Lung microvascular endothelial cell (primary cell): ENCODE results near the gene AGO3. TPM values are rescaled to one million over a fixed set of nuclear protein-coding genes. Genes with fewer than 3 reads are reported as not detected.

Experiments
- DNase-seq, 2 donors: peaks; one replicate each; pipeline versions ENCODE4 v3.0.0 to v3.0.0-alpha.2; 2010; ENCODE audit warnings: low read depth in 2 of 2
- total RNA-seq: library from RNA; depleted of rRNA; stranded (reverse); fragments of >200 nt; gene quantifications from 2 replicates; pipeline ENCODE4 v1.2.1, GENCODE V29; 2014

The AGO3 gene
- total RNA-seq, 1 donor from 2014 or later, result 8.5 TPM

DNA sequence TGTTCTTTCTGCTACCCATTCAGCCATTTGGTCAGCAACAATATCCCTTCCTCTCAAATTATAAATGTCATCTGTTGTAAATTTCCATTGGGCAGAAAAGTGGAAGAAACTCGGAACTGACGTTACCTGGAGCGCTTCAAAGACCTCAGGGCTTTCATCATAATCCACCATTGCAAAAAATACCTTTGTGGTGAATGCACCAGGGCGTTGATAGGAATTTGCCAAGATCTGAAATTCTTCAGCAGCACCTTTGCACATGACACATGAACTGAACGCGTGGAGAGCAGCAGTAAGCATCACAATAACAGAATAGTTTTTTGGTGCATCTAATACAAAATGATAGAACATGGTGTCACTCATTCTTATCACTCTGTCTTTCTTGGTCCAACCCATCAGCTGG is 149.9 kb downstream of the AGO3 start:
- DNase-seq, result no peak

DNA sequence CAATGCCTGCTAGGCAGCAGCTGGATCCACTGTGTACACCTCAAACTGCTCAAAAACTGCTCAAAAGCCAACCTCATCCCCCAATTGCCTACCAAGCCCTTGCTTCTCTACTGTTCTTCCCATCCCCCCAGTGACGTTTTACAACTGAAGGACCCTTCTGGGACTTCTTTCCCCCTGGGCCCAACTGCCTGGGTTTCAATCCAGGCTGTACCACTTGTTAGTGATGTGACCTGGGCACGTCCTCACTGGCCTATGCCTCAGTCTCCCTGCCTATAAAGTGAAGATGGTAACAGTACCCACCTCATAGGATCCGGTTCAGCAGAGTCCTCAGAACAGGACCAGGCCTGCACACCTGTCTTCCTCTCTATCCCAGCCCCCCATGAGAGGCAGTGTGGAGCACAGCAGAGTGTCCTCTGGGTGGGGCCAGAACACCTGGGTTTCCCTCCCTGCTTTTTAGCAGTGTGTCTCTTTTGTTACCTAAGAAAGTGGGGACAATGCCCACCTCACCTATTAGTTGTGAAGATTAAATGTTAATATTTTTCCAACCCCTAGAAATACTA is 151.1 kb downstream of the AGO3 start:
- DNase-seq, result no peak

DNA sequence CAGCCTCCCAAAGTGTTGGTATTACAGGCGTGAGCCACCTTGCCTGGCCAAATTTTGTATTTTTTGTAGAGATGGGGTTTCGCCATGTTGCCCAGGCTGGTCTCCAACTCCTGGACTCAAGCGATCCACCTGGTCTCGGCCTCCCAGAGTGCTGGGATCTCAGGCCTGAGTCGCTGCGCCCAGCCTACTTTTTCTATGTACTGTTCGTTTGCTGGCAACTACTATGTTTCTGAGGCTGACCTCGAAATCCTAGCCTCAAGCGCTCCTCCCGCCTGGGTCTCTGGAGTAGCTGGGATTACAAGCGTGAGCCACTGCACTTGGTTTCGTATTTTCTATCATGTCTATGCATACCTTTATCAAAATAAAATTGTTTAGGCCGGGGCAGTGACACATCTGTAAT is 152.3 kb downstream of the AGO3 start:
- no peak for DNase-seq

DNA sequence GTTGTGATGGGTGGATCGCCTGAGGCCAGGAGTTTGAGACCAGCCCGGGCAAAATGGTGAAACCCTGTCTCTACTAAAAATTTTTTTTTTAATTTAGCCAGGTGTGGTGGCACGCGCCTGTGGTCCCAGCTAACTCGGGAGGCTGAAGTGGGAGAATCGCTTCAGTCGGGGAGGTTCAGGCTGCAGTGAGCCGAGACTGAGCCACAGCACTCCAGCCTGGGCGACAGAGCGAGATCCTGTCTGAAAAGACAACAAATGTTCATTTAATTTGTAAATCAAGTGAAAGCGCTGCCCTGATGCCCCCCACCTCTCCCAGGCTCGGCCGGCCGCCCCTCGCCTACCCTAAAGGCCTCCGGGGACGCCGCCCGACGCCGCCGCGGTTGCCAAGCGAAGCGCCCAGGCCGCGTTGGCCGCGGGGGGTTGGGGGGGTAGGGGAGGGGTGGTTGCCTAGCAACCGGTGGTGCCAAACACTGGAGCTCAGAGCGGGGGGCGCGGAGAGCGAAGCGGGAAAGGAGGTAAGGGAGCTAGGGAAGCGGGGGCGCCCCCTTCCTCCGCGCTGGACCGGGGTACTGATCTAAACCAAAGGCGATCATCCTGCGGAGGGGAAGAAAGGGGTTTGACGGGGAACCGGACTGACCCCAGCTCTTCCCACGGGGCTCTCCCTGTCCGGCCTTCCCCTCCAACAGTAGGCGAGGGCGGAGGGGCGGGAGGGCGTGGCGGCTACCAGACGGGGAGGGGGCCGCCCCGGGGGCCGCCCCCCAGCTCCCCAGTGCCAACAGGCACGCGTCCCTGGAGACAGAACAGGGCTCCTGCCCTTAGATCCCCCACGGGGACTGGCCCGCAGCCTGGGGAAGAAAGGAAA is 153.0 kb downstream of the AGO3 start, which contains the start of gene TEKT2:
Gene TEKT2, plus strand, starts transcription at position 460 of the 862 bp plus-strand sequence. CDS start 828 bp downstream, outside the sequence.
- peak in 1 of 2 donors; percentile 80 for DNase-seq

DNA sequence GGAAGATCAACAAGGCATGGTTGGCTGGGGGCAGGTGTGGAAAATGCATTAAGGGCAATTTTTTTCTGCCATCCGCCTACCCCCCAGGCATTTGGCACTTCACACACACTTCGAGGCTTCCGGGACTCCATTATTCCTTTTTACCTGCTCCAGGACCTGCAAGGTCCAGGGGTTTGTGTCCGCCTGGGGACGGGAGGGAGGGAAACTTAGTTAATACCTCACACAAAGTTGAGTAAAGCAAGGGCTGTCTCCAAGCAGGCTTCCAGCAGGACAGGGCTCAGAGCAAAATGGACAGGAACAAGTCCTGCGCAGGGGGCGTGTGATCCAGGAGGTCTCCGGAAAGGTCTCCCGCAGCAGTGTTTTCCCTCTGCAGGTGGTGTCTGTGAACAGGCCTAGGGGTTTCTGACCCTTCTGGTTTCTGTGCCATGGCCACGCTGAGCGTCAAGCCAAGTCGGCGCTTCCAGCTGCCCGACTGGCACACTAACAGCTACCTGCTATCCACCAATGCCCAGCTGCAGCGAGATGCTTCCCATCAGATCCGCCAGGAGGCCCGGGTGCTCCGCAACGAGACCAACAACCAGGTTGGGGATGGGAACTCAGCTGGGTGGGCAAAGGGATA is 153.7 kb downstream of the AGO3 start:
- peak in 1 of 2 donors; percentile 52 for DNase-seq

DNA sequence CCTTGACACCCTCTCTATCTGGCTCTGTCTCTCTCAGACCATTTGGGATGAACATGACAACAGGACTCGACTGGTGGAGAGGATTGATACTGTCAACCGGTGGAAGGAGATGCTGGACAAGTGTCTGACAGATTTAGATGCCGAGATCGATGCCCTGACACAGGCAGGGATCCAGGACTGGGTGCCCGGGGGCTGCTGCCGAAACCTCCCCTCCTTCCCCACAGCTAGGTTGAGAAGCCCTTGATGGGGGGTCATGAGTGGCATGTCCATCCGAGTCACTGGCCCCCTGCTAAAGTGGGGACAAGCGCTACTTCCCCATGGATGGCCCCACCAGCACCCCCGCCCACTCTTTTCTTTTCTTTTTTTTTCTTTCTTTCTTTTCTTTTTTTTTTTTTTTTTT is 154.2 kb downstream of the AGO3 start:
- no peak for DNase-seq

DNA sequence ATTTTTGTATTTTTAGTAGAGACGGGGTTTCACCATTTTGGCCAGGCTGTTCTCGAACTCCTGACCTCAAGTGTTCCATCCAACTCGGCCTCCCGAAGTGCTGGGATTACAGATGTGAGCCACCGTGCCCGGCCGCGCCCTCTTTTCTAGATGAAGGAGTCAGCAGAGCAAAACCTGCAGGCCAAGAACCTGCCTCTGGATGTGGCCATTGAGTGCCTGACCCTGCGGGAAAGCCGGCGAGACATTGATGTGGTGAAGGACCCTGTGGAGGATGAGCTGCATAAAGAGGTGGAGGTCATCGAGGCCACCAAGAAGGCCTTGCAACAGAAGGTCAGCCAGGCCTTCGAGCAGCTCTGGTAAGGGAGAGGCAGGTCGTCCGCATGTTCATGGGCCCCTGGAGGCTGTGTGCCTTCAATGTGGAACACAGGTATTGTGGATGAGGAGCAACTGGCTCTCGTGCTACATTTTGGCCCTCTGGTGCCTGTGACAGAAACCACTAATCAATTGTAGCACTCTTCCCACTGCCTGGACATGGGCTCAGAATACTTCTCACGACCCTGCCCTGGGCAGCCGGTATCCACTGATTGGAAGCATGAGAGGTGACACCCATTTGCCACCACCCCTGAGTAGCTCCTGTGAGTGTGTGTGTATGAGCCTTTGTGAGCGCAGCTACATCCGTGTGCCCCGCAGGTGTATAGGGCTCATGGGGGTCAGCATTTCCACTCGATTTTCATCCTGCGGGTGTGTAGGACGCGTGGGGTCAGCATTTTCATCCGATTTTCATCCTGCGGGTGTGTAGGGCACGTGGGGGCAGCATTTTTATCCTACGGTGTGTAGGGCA is 155.0 kb downstream of the AGO3 start:
- DNase-seq, result no peak

DNA sequence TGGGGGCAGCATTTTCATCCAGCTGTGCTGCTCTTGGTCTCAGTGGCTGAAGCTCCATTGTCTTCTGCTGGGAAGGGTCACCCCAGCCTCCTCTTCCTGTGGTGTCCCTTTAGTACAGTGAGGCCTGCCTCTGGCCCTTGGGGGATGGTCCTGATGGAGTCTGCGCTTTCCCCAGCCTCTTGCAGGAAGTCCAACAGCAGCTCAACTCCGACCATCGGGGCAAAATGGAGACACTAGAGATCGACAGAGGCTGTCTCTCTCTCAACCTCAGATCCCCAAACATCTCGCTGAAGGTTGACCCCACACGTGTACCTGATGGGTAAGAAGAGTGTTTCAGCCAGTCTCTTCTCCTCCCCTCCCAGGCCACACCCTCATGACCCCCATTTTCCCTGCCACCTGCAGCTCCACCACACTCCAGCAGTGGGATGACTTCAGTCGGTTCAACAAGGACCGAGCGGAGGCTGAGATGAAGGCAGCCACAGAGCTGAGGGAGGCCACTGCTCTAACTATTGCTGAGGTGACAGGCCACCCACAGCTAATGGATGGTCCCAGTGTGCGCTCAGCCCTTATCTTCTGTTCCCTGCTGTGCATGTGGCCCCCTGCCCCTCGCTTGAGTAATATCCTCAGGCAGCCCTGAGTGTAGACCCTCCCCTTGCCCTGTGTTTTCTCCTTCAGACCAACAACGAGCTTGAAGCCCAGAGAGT is 155.8 kb downstream of the AGO3 start:
- no peak for DNase-seq

DNA sequence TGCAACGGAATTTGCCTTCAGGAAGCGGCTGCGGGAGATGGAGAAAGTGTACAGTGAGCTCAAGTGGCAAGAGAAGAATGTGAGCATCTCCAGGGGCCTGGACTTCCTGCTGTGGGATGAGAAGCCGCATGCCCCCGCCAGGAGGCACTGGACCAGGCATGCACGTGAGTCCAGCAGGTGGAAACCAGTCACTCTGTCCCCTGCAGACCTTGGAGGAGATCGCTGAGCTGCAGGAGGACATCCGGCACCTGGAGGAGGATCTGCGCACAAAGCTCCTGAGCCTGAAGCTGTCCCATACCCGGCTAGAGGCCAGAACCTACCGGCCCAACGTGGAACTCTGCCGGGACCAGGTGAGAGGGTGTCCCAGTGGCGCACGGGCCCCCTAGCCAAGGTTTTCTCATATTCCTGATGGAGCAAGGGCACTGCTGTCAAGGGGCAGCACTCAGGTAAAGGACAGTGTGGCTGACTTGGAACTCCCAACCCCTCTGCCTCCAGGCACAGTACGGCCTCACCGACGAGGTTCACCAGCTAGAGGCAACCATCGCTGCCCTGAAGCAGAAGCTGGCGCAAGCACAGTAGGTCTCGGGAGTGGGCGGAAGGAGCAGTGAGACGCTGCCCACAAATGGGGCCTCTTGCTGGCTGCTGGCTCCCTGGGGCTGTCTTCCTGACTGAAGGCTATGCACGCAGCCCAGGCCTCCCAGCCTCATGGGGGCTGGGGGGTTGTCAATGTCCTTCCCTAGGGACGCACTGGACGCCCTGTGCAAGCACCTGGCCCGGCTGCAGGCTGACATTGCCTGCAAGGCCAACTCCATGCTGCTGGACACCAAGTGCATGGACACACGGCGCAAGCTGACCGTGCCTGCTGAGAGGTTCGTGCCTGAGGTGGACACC is 156.6 kb downstream of the AGO3 start:
- no peak for DNase-seq

DNA sequence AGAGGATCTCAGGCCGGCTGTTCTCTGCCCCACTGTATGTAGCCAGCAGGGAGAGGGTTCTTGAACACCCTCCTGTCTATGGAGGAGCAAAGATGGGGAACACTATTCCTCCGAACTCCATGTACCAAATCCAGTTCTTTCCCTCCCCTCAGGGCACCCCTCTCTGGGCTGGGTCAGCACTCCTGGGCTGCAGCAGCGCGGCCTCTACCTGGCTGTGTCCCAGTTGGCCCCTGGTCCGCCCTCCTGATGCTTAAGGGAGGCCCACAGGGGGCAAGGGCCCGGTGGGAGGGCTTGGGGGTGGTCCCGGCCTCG is 157.3 kb downstream of the AGO3 start:
- no peak for DNase-seq

DNA sequence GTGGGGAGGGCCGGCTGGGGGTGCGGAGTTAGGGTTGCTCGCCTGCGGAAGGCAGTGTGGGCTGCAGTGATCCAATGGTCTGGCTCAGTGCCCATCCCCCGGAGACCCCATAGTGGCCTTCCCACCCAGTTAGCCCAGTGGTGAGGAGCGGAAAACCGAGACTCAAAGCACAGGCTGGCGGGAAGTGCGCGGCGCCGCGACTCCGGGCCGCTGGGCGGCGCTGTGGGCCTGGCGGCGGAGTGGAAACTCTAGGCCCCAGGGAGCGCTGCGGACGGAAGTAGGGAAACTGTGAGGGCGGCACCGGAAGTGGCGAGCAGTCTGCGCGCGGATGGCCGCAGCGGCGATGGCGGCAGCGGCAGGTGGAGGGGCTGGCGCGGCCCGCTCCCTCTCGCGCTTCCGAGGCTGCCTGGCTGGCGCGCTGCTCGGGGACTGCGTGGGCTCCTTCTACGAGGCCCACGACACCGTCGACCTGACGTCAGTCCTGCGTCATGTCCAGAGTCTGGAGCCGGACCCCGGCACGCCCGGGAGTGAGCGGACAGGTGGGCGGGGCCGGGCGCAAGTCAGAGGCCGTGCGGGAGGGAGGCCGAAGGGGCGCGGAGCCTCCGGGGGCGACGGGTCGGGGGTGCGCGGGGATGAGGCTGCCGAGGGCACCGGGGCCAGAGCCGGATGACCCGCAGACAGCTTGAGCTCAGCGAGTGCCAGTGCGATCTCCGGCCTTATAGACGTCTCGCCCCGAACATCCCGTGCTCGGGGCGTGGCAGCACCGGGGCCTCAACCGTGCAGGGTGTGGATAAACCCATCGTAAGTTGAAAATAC is 157.9 kb downstream of the AGO3 start, which contains the start of gene ADPRS:
Gene ADPRS, plus strand, starts transcription at position 316 of the 816 bp plus-strand sequence. Its CDS starts 13 bp downstream, at position 329.
- DNase-seq, result peak; percentile 94 to 95

DNA sequence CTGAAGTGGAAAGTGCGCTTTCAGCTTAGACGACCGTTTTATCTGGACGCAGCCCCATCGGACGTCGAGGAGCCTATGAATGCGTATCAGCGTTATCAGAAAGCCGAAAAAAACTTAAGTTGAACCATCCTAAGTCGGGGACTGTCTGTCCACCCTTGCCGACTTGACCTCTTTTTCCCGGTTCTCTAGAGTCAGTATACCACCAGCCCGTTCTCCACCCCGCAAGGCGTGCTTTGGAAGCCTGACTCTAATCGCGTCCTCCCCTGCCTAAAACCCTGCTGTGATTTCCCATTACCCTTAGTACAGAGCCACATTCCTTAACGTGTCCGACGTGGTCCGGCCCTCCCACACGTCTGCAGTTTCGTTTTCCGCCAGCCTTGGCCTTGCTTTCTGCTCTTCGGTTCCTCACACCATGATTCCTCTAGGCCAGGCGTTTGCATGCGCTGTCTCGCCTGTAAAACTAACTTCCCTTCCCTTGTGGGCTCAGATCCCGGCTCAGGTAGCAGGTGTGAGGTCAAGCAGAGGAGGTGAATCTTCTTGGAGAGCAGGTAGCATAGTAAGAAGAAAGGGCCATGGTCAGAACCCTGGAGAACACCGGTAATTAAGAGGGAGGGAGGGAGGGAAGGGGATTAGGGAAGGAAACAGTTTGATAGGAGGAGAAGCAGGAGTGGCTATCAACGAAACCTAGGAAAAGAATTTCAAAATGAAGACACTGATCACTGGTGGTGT is 158.7 kb downstream of the AGO3 start:
- DNase-seq, result peak; percentile 63 to 78

DNA sequence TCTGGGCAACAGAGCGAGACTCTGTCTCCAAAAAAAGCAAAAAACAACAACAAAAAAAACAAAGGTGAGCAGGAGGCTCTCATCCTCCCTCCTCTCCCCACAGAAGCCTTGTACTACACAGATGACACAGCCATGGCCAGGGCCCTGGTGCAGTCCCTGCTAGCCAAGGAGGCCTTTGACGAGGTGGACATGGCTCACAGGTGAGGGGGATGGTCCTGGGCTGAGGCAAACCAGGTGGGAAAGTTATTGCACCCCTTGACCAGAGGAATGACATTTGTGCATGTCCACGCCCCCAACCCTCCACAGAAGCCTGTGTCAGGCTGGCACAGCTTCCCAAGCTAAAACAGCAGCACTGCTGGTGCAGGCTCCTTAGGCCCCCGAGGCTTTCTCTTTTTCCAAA is 160.2 kb downstream of the AGO3 start:
- no peak for DNase-seq

DNA sequence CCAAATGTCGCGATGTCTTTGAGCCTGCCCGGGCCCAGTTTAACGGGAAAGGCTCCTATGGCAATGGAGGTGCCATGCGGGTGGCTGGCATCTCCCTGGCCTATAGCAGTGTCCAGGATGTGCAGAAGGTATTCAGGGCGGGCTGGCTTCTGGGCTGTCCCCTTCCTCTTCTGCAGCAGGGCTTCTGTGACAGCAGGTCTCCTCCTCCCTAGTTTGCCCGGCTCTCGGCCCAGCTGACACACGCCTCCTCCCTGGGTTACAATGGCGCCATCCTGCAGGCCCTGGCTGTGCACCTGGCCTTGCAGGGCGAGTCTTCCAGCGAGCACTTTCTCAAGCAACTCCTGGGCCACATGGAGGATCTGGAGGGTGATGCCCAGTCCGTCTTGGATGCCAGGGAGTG is 160.8 kb downstream of the AGO3 start:
- no peak for DNase-seq

DNA sequence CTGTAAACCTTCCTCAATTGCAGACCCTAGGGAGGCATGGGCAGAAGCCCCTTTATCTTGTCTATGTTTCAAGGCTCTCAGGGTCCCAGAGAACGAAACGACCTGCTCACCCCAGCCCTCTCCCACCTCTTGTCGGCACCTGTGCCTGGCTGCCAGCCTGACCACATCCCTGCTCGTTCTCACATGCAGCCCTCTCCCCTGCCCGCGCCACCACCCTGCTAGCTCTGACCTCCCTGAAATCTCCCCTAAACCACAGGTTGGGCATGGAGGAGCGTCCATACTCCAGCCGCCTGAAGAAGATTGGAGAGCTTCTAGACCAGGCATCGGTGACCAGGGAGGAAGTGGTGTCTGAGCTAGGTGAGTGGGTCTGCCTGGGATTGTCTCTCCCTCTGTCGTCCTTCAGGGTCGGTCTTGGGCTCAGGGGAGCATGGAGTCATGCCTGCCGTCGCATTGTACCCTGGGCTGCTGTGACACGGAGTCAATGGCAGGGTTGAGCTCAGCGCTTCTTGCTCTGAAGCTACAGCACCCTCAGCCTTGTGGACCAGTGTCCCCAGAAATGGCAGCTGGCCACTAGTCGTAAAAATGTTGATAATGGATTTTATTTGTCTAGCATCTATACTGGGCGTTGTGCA is 161.4 kb downstream of the AGO3 start:
- DNase-seq, result no peak

DNA sequence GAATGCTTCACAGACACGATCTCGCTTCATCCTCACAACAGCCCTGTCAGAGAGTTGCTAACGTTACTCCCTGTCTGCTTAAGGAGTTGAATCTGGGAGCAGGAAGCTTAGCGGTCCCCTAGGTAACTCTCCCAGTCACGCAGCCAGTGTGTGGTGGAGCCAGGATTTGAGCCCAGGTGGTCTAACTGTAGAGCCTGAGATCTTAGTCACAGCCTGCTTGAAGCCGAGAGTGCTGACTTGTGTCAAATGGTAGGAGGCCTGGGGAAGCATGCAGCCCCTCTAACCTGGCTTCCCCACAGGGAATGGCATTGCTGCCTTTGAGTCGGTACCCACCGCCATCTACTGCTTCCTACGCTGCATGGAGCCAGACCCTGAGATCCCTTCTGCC is 161.9 kb downstream of the AGO3 start:
- no peak for DNase-seq

DNA sequence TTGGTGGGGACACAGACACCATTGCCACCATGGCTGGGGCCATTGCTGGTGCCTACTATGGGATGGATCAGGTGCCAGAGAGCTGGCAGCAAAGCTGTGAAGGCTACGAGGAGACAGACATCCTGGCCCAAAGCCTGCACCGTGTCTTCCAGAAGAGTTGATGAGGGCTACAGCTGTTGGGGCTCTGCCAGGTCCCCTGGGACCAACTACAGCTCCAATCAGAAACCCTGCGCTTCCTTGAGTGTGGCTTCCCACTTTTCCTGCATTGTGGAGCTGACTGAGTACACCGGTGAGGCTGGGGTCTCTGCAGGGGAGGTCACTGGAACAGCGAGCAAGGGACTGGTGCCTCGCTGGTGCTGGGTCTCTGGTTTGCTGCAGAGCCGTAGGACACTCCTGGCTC is 162.3 kb downstream of the AGO3 start:
- DNase-seq, result no peak

DNA sequence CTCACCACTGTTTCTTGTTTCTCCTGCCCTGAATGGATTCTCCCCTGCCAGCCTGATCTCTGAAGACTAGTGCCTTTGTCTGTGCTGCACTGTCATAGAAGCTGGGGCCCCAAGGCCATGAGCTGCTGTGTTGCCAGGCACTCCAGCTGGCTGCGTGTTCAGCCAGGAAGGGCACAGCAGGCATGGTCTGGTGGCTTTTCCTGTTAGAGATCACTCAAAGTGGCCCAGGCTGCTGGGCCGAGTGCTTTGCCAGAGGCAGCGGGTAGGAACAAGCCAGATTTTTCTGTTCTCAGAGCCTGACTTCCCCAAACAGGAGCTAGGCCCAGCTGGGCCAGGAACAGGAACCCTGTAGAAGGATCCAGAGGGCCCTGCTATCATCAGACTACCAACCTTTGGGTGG is 163.0 kb downstream of the AGO3 start:
- no peak for DNase-seq
